ENCODE measurements around the gene BNIP3. TPM values are rescaled to one million over a fixed set of nuclear protein-coding genes. Genes with fewer than 3 reads are reported as not detected.
"Not testable (repeated sequence)": the region's sequence is repeated elsewhere in the genome, so short reads cannot be mapped to it uniquely, and the experiment has no call there.

The BNIP3 gene
- total and polyA plus RNA-seq, 2 donors, result 24.1 to 50.5 TPM

DNA sequence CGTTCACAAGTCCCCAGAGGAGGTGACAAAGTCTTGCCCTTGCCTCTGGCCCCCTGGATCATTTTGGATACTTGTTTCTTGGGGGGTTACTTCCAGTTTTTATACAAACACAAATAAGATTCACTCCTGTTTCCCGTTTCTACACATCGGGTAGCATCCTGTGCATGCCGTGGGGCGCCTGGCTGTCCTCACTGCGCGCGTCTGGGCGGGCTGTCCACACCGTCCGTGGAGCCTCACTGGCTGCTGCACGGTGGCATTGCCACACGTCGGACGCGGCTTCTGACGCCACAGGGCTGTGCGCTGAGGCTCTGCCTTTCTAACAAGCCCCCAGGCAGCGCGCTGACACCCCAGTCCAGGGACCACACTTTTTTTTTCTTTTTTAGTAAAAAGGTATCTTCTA is 18.4 kb downstream of the BNIP3 start:
- H3K27ac ChIP-seq (ENCODE audit: low read depth), result no peak overlapping the region
- 90% methylated on average over 20 of the region's 20 CpGs for WGBS

DNA sequence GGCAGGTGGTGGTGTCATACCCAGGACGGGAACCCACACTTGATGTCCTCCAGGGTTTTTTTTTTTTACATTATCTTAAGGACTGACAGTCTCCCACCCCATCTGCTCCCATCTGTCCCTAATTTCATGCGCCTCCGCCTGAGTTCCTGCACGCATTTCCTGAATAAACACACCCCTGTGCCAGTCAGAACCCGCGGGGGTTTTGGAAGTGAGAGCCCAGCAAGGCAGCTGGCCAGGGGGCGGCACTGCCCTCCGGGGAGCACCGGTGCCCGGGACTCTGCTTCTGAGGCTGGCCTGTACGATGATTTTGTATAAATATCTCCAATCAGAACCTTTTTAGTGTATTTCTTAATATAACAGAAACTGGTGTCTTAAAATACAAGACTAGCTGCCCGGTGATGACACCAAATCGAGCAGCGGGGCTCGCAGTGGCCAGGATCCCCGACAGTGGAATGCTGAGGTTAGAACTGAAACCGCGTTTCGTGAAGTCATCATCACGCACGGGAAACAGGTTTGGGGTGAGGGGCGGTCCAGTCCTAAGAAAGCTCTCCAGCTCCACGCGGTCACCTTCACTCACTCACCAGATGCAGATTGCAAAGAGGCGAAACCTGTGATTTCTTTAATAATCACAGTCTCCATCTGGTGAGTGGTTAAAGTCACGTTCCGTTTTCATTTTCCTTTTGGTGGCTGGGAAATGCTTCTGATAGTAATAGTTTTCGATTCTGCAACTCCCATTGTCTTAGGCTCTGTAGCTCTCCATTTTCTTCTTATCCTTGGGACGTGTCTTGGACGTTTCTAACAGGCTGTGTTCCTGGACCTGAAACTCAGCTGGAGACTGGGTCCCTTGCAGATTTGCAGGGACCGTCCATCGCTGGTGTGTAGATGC is 19.7 kb downstream of the BNIP3 start:
- 88% methylated on average over 32 of the region's 32 CpGs for WGBS

More for the DNA sequence above, 18.4 kb downstream of the BNIP3 start:
- DNase-seq (ENCODE audit: extremely low spot score), result no peak
- Histone ChIP-seq H3K36me3 (ENCODE audit: insufficient read depth) (no peaks in the 10 kb centered on the region), H3K4me3 (ENCODE audit: low read depth, low read length) (no peak overlapping the region), H3K4me1 (ENCODE audit: insufficient read depth) (no peaks in the 10 kb centered on the region)

DNA sequence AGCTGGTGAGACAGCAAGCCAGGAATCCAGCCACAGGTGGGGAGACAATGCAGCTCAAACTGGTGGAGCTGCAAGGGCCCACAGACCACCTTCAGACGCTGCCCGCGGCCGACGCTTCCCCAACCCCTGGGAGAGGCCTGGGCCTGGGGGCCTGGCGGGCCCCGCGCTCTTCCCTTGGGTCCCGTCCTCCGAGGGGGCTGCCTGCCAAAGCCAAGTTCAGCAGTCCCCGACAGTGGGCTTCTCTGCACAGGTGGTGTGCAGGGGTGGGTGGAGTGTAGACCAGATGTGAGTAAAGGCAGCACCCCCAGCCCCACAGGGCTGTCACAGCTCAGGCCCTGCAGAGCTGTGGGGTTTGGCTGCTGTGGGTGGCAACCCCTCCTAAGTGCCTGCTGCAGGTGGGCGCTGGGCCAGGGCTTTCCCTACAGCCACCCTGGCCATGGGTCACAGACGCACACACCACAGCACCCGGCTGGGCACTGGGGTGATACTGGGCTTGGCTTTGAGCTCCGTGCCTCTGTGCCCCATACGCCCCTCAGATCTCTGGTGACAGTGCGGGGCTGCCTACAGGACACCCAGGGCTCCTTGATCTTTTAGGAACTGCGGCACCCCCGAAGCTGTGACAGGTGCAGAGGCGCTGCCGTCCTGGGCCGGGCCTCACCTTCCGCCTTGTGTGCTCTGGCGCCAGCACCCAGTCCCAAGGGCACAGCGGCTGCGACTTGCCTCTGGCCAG is 20.5 kb downstream of the BNIP3 start:
- WGBS, result 90% methylated on average over 26 of the region's 26 CpGs
- Histone ChIP-seq H3K4me3 (ENCODE audit: low read depth, low read length) (no peak overlapping the region), H3K4me1 (ENCODE audit: insufficient read depth) (no peaks in the 10 kb centered on the region), H3K27ac (ENCODE audit: low read depth) (no peak overlapping the region), H3K36me3 (ENCODE audit: insufficient read depth) (no peaks in the 10 kb centered on the region)
- no peak for DNase-seq (ENCODE audit: extremely low spot score)

More for the DNA sequence above, 19.7 kb downstream of the BNIP3 start:
- no peak for DNase-seq (ENCODE audit: extremely low spot score)
- no peak overlapping the region for H3K27ac ChIP-seq (ENCODE audit: low read depth)
- no peaks in the 10 kb centered on the region for H3K4me1 ChIP-seq (ENCODE audit: insufficient read depth)
- H3K4me3 ChIP-seq (ENCODE audit: low read depth, low read length), result no peak overlapping the region
- H3K36me3 ChIP-seq (ENCODE audit: insufficient read depth), result no peaks in the 10 kb centered on the region

DNA sequence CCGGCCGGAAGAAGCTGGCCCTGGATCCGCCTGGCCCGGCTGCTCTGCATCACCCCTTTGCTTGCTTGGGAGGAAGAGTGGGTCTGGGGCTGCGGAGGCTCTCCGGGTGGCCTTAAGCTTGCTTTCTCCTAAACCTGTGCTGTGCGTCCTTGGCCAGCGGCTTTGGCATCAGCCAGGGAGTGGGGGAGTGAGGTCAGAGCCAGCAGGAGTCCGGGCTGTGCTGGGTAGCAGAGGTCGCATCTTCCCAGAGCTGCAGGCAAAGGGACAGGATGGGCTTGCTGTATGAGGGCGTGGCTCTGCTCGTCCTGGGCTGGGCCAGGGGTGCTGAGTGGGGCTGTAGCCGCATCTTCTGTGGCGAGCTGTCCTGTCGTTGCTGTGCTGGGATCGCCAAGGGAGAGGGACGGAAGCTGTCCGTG is 21.1 kb downstream of the BNIP3 start:
- no peak overlapping the region for H3K27ac ChIP-seq (ENCODE audit: low read depth)
- WGBS, result 88% methylated on average over 18 of the region's 18 CpGs
- H3K4me1 ChIP-seq (ENCODE audit: insufficient read depth), result no peaks in the 10 kb centered on the region
- H3K4me3 ChIP-seq (ENCODE audit: low read depth, low read length), result no peak overlapping the region
- DNase-seq (ENCODE audit: extremely low spot score), result no peak
- no peaks in the 10 kb centered on the region for H3K36me3 ChIP-seq (ENCODE audit: insufficient read depth)

DNA sequence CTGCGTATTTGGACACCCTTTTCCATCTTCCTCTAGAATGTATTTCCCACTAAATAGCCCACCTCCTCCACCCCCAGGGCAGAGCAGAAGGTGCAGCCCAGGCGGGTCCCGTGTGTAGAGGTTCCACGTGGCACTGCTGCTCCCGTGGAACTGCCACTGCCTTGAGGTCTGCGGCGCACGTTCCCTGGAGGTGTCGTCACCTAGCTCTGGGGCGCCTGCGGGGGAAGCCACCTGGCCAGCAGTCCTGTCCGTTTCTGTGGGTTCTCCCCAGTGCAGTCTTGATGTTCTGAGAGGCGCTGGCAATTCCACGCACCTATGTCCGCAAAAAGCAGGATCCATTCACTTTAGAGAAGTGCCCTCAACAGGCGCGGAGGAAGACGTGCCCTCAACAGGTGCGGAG is 21.9 kb downstream of the BNIP3 start:
- no peak for DNase-seq (ENCODE audit: extremely low spot score)
- Histone ChIP-seq H3K27ac (ENCODE audit: low read depth) (no peak overlapping the region), H3K4me3 (ENCODE audit: low read depth, low read length) (no peak overlapping the region), H3K36me3 (ENCODE audit: insufficient read depth) (no peaks in the 10 kb centered on the region), H3K4me1 (ENCODE audit: insufficient read depth) (no peaks in the 10 kb centered on the region)
- 91% methylated on average over 19 of the region's 19 CpGs for WGBS

DNA sequence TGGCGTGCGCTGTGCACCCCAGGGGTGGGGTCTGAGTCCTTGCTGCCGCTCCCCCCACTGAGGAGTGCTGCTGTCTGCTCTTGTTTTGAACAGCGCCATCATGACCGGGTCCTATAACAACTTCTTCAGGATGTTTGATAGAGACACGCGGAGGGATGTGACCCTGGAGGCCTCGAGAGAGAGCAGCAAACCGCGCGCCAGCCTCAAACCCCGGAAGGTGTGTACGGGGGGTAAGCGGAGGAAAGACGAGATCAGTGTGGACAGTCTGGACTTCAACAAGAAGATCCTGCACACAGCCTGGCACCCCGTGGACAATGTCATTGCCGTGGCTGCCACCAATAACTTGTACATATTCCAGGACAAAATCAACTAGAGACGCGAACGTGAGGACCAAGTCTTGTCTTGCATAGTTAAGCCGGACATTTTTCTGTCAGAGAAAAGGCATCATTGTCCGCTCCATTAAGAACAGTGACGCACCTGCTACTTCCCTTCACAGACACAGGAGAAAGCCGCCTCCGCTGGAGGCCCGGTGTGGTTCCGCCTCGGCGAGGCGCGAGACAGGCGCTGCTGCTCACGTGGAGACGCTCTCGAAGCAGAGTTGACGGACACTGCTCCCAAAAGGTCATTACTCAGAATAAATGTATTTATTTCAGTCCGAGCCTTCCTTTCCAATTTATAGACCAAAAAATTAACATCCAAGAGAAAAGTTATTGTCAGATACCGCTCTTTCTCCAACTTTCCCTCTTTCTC is 26.0 kb downstream of the BNIP3 start:
- Histone ChIP-seq H3K4me3 (ENCODE audit: low read depth, low read length) (no peak overlapping the region), H3K27ac (ENCODE audit: low read depth) (no peak overlapping the region), H3K4me1 (ENCODE audit: insufficient read depth) (no peaks in the 10 kb centered on the region), H3K36me3 (ENCODE audit: insufficient read depth) (no peaks in the 10 kb centered on the region)
- 95% methylated on average over 38 of the region's 38 CpGs for WGBS
- DNase-seq (ENCODE audit: extremely low spot score), result no peak

DNA sequence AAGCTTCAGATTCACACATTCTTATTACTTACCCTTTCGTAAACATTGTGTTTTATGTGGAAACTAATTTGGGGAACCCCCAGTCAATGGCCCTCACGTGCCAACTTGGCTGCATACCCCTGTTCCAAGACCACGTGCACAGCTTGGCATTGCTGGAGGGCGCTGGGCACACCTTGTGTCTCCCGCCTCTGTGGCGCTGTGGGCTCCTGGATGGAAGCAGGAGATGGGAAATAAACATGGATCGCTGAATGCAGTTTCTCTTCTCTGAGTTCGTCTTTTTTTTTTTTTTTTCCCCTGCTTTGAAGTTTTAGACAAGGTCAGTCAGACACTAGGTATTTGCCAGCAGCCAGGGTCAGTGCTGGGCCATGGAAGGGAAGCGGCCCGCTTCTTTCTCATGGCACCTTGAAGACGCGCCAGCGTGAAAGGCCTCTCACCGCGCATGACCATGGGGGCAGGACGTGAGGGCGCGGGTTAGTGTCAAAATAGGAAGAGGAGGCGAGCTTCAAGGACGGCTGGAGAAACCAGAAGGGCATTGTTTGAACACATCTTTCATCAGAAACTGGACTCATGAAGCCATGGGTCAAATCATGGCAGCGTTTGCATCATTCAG is 27.3 kb downstream of the BNIP3 start:
- no peaks in the 10 kb centered on the region for H3K36me3 ChIP-seq (ENCODE audit: insufficient read depth)
- DNase-seq (ENCODE audit: extremely low spot score), result no peak
- H3K4me3 ChIP-seq (ENCODE audit: low read depth, low read length), result no peak overlapping the region
- no peaks in the 10 kb centered on the region for H3K4me1 ChIP-seq (ENCODE audit: insufficient read depth)
- 94% methylated on average over 21 of the region's 21 CpGs for WGBS
- H3K27ac ChIP-seq (ENCODE audit: low read depth), result no peak overlapping the region

DNA sequence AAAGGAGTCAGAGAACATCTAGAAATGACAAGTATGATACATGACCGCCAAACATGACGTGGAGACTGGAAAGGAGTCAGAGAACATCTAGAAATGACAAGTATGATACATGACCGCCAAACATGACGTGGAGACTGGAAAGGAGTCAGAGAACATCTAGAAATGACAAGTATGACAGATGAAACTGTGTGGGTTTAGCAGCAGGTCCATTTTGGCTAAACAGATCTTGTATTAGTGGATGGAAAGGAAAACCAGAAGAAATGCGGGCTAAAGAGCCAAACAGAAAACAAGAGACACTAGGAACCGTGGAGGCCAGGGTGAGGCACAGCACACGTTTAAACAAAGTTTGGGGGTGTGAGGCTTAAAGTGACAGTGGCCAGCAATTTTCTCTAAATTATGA is 31.8 kb downstream of the BNIP3 start:
- not testable (repeated sequence) for DNase-seq (ENCODE audit: extremely low spot score); H3K36me3 ChIP-seq (ENCODE audit: insufficient read depth); H3K4me1 ChIP-seq (ENCODE audit: insufficient read depth); H3K4me3 ChIP-seq (ENCODE audit: low read depth, low read length); H3K27ac ChIP-seq (ENCODE audit: low read depth)
- 86% methylated on average over 5 of the region's 7 CpGs for WGBS

DNA sequence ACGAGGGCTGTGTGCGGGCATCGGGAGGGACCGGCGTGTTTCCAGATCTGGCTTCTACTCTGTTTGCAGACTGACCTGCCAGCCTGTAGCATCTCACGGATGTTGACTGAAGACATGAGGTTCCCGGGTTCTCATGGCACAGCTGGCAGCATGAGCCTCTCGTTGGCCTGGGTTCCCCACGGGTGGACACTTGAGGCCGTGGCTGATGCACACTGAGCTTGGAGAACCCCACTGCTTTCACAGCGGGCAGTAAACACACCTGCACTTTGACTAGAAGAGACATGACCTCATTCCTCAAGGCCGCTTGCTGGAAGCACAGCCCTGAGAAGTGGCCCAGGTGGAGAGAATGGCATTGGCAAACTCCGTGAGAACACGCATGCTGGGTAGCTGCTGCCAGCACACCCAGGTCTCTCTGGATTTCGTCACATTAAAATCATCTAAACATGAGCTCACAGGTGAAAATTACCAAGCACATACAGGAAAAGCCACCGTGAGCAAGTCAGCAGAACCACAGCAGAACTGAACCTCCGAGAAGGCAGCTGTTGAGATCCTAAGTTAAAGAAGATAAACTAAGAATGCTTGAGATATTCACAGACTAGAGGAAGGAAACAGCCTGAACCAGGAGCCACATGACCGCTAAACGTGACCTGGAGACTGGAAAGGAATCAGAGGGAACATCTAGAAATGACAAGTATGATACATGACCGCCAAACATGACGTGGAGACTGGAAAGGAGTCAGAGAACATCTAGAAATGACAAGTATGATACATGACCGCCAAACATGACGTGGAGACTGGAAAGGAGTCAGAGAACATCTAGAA is 32.5 kb downstream of the BNIP3 start:
- DNase-seq (ENCODE audit: extremely low spot score), result no peak
- Histone ChIP-seq H3K27ac (ENCODE audit: low read depth) (no peak overlapping the region), H3K36me3 (ENCODE audit: insufficient read depth) (peaks cover 2% of the 10 kb centered on the region), H3K4me3 (ENCODE audit: low read depth, low read length) (no peak overlapping the region), H3K4me1 (ENCODE audit: insufficient read depth) (no peaks in the 10 kb centered on the region)
- 94% methylated on average over 21 of the region's 23 CpGs for WGBS

DNA sequence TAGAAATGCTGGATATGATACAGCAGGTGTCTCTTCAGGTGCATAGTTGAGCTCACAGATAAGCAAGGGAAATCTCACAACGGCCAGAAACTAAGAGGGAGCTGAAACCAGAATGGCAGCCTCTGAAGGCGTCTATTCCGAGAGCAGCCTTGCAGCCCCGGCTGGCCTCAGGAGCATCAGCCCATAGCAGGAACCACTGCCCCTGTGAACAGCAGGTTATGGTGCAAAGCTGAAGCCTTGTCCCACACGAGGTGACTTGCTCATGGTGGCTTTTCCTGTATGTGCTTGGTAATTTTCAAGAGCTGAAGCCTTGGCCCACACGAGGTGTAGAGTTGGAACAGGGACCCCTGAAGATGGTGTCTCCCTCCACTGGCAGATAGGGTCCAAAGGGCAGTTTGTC is 33.2 kb downstream of the BNIP3 start:
- no peak for DNase-seq (ENCODE audit: extremely low spot score)
- no peak overlapping the region for H3K27ac ChIP-seq (ENCODE audit: low read depth)
- H3K4me1 ChIP-seq (ENCODE audit: insufficient read depth), result no peaks in the 10 kb centered on the region
- WGBS, result 89% methylated on average over 6 of the region's 6 CpGs
- peaks cover 2% of the 10 kb centered on the region for H3K36me3 ChIP-seq (ENCODE audit: insufficient read depth)
- no peak overlapping the region for H3K4me3 ChIP-seq (ENCODE audit: low read depth, low read length)

DNA sequence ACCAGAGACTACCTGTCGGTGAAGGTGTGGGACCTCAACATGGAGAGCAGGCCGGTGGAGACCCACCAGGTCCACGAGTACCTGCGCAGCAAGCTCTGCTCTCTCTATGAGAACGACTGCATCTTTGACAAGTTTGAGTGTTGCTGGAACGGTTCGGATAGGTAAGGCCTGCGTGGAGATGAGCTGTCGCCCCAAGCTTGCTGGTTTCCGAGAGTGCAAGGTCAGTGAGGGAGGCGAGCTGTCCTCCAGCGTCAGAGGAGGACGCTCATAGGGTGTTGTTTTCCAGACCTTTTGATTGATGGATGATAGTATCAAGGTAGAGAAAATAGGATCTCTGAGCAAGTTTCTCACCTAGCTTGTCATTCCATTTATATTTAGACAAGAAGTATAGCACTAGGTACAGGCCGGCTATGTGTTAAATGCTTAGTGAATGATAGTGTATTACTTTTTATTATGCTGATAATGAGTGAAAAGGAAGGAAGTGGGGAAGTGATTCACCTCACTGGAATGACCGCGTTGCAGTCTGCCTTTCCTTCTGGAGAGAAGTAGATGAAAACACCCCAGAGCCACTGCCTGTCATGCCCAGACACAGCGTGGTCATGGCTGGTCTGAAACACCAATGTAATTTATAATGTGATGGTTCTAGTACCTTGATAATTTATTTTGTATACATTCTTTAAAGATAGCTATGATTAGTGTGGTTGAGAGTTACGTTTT is 33.9 kb downstream of the BNIP3 start:
- DNase-seq (ENCODE audit: extremely low spot score), result no peak
- Histone ChIP-seq H3K36me3 (ENCODE audit: insufficient read depth) (peaks cover 2% of the 10 kb centered on the region), H3K4me3 (ENCODE audit: low read depth, low read length) (no peak overlapping the region), H3K4me1 (ENCODE audit: insufficient read depth) (no peaks in the 10 kb centered on the region), H3K27ac (ENCODE audit: low read depth) (no peak overlapping the region)
- 90% methylated on average over 18 of the region's 18 CpGs for WGBS

DNA sequence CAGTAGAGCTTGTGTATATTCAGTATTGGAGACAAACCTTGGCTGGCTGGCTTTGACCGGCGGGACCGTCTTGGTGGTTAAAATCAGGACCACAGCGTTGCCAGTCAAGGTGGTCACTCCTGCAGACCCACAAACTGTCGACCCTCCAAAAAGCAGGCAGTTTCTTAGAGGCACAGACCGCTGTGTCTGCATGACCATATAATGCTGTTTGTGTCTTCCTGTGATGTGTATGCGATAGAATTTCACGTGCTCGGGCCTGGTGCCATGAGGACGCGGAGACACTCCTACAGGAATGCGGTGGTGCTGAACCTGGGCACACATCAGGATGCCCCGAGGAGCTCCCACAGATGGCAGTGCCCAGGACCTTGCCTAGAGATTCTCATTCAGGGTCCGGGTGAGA is 34.8 kb downstream of the BNIP3 start:
- Histone ChIP-seq H3K4me3 (ENCODE audit: low read depth, low read length) (no peak overlapping the region), H3K27ac (ENCODE audit: low read depth) (no peak overlapping the region), H3K4me1 (ENCODE audit: insufficient read depth) (no peaks in the 10 kb centered on the region), H3K36me3 (ENCODE audit: insufficient read depth) (peaks cover 2% of the 10 kb centered on the region)
- DNase-seq (ENCODE audit: extremely low spot score), result no peak
- WGBS, result 98% methylated on average over 14 of the region's 14 CpGs
